Esophagus squamous epithelium (tissue), 5 donors: ENCODE data around the gene CD276. TPM values are rescaled to one million over a fixed set of nuclear protein-coding genes. Genes with fewer than 3 reads are reported as not detected.

Experiments used
- DNase-seq: peaks from one replicate; lab custom pipeline; 2025; lab: John Stamatoyannopoulos, UW
- H3K27ac ChIP-seq, 4 donors: fragments of 200-600 bp; sonication (generic); one replicate each; pipeline ENCODE4 v1.5.1; 2016 to 2019; ENCODE audit warnings: mild to moderate bottlenecking in 1 of 4
- H3K27me3 ChIP-seq, 4 donors: fragments of 200-600 bp; sonication (generic); 1 replicate in 3 of 4; 2 replicates in 1 of 4; pipeline versions ENCODE4 v1.5.1 to v1.6.0; 2017 to 2021; ENCODE audit warnings: antibody characterized with exemption in 1 of 4
- H3K36me3 ChIP-seq, 3 donors: fragments of 200-600 bp; sonication (generic); one replicate each; pipeline ENCODE4 v1.5.1; 2016 to 2019
- H3K4me1 ChIP-seq, 3 donors: fragments of 200-600 bp; sonication (generic); one replicate each; pipeline ENCODE4 v1.5.1; 2017 to 2019
- H3K4me3 ChIP-seq, 4 donors: fragments of 200-600 bp; sonication (generic); 1 replicate in 3 of 4; 2 replicates in 1 of 4; pipeline ENCODE4 v1.5.1; 2016 to 2019; ENCODE audit warnings: mild to moderate bottlenecking in 2 of 4, moderate library complexity in 1 of 4
- H3K9me3 ChIP-seq, 3 donors: fragments of 200-600 bp; sonication (generic); one replicate each; pipeline ENCODE4 v1.5.1; 2016 to 2019
- POLR2A ChIP-seq, 4 donors: fragments of 450-650 bp; IDR thresholded peaks; one replicate each; pipeline ENCODE4 v1.6.1; 2017; ENCODE audit warnings: antibody characterized with exemption in 4 of 4, mild to moderate bottlenecking in 4 of 4, moderate library complexity in 3 of 4
- WGBS, 2 donors: methylation state at CpG; one replicate each; pipeline ENCODE4 v1.1.5; 2018; 5-methylcytosine and 5-hydroxymethylcytosine counted together
- intact Hi-C: fragments of 100-400 bp; cut with DNase I; formaldehyde crosslinking; loops from one replicate; pipeline ENCODE4 v1.15.0; 2022
- total RNA-seq, 4 donors: library from RNA; depleted of rRNA; stranded (reverse); fragments of >200 nt; gene quantifications; one replicate each; pipeline ENCODE4 v1.1.0, GENCODE V29; 2016
- TF ChIP-seq, protein P1 (sequence below), 6 experiments: fragments of 450-650 bp in 4 of 6; fragments of 200-600 bp in 2 of 6; sonication (generic) in 2 of 6; IDR thresholded peaks; one replicate each; pipeline ENCODE4 v1.5.1; 2016 to 2019; ENCODE audit warnings: antibody characterized with exemption in 6 of 6, mild to moderate bottlenecking in 4 of 6, moderate library complexity in 4 of 6
- donor health status: DM: yes; HTN: yes; CAD: no.

The CD276 gene
- total RNA-seq, 4 donors from 2014 or later: 12.9 to 21.9 (median 19.1) TPM

DNA sequence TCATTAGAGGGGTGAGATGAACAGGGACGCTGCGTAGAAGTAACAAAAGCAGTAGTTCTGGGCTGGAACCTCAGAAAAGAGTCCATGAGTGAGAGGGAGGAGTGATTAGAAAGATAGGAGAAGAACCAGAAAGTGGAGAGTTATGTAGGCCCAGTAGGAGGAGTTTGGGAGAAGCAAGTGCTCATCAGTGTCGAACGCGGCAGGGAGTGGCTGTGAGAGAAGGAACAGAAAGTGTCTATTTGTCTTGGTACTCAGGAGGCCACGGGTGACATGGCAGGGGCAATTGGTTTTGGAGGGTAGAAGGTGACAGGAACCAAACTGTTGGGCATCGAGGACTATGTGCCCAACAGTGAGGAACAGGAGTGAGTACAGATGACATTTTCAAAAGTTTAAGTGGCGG, 70.3 kb downstream of the CD276 start:
- peaks cover 0 to 59% (median 8%) of the 10 kb centered on the region in 4 donors for H3K27me3 ChIP-seq
- H3K9me3 ChIP-seq: no peaks in the 10 kb centered on the region
- H3K27ac ChIP-seq: peak overlapping the region in 2 of 4 donors; percentile 62 to 83
- H3K4me3 ChIP-seq: no peak overlapping the region
- intact Hi-C loops: no loop called here
- H3K4me1 ChIP-seq: peaks cover 5 to 40% (median 8%) of the 10 kb centered on the region in 3 donors
- DNase-seq: no peak
- H3K36me3 ChIP-seq: no peaks in the 10 kb centered on the region
- TF ChIP-seq, protein P1, sequence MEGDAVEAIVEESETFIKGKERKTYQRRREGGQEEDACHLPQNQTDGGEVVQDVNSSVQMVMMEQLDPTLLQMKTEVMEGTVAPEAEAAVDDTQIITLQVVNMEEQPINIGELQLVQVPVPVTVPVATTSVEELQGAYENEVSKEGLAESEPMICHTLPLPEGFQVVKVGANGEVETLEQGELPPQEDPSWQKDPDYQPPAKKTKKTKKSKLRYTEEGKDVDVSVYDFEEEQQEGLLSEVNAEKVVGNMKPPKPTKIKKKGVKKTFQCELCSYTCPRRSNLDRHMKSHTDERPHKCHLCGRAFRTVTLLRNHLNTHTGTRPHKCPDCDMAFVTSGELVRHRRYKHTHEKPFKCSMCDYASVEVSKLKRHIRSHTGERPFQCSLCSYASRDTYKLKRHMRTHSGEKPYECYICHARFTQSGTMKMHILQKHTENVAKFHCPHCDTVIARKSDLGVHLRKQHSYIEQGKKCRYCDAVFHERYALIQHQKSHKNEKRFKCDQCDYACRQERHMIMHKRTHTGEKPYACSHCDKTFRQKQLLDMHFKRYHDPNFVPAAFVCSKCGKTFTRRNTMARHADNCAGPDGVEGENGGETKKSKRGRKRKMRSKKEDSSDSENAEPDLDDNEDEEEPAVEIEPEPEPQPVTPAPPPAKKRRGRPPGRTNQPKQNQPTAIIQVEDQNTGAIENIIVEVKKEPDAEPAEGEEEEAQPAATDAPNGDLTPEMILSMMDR (IDR thresholded peaks at IDR 0.05): no peak
- no peak for TF ChIP-seq POLR2A (IDR thresholded peaks at IDR 0.05)
- WGBS, 2 donors: 70 to 71% methylated on average over 8 of the region's 8 CpGs

DNA sequence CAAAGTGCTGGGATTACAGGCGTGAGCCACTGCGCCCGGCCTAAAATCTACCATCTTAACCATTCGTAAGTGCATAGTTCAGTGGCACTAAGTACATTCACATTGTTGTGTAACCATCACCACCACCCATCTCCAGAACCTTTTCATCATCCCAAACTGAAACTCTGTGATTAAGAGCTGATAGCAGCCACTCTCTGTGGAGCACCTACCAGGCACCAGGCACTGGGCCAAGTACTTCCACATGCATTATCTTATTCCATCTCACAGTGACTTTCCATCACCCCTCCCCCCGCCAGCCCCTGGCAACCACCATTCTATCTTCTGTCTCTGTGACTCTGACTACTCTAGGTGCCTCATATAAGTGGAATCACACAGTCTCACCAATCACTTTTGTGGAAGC, 71.3 kb downstream of the CD276 start:
- Histone ChIP-seq H3K4me3 (no peak overlapping the region), H3K27ac (no peak overlapping the region), H3K9me3 (no peaks in the 10 kb centered on the region), H3K4me1 (peaks cover 5 to 39% (median 8%) of the 10 kb centered on the region in 3 donors), H3K36me3 (no peaks in the 10 kb centered on the region), H3K27me3 (peaks cover 0 to 69% (median 8%) of the 10 kb centered on the region in 4 donors)
- intact Hi-C loops: no loop called here
- no peak for DNase-seq
- TF ChIP-seq, protein P1 (IDR thresholded peaks at IDR 0.05): no peak
- TF ChIP-seq POLR2A (IDR thresholded peaks at IDR 0.05): no peak
- 89 to 92% methylated on average over 5 of the region's 5 CpGs for WGBS, 2 donors

- DNase-seq: no peak
- H3K27ac ChIP-seq: no peak overlapping the region
- peaks cover 0 to 68% (median 8%) of the 10 kb centered on the region in 4 donors for H3K27me3 ChIP-seq
- H3K4me1 ChIP-seq: peaks cover 5 to 34% (median 8%) of the 10 kb centered on the region in 3 donors
- TF ChIP-seq, protein P1 (IDR thresholded peaks at IDR 0.05): no peak
- TF ChIP-seq POLR2A (IDR thresholded peaks at IDR 0.05): no peak
- H3K4me3 ChIP-seq: no peak overlapping the region
- 72 to 79% methylated on average over 3 of the region's 3 CpGs for WGBS, 2 donors
- H3K36me3 ChIP-seq: no peaks in the 10 kb centered on the region
- no peaks in the 10 kb centered on the region for H3K9me3 ChIP-seq
- intact Hi-C loops: no loop called here
These were observed 71.8 kb downstream of the CD276 start for GRCh38 chr15:73755946-73756345.

DNA sequence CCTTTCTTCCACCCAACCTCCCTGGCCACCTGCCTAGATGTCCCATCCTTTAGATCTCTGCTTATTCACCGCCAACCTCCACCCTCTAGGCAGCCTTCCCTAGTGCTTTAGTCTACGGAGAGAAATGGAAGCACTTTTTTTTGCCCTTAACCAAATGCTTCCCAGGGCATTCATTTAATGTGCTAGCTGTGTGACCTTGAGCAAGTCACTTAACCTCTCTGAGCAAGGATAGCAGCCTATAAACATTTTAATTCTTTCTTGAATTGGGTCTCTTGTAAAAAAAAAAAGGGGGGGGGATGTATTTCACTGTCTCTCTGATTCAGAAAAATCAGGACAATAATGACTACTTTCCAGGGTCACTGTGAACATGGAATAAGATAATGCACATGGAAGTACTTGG, 72.2 kb downstream of the CD276 start:
- Histone ChIP-seq H3K4me3 (no peak overlapping the region), H3K9me3 (no peaks in the 10 kb centered on the region), H3K4me1 (peaks cover 5 to 30% (median 8%) of the 10 kb centered on the region in 3 donors), H3K27me3 (peaks cover 0 to 64% (median 8%) of the 10 kb centered on the region in 4 donors), H3K27ac (no peak overlapping the region), H3K36me3 (no peaks in the 10 kb centered on the region)
- intact Hi-C loops: no loop called here
- no peak for DNase-seq
- TF ChIP-seq, protein P1 (IDR thresholded peaks at IDR 0.05): no peak
- TF ChIP-seq POLR2A (IDR thresholded peaks at IDR 0.05): no peak
- WGBS, 2 donors: 44 to 70% methylated on average over 2 of the region's 2 CpGs

DNA sequence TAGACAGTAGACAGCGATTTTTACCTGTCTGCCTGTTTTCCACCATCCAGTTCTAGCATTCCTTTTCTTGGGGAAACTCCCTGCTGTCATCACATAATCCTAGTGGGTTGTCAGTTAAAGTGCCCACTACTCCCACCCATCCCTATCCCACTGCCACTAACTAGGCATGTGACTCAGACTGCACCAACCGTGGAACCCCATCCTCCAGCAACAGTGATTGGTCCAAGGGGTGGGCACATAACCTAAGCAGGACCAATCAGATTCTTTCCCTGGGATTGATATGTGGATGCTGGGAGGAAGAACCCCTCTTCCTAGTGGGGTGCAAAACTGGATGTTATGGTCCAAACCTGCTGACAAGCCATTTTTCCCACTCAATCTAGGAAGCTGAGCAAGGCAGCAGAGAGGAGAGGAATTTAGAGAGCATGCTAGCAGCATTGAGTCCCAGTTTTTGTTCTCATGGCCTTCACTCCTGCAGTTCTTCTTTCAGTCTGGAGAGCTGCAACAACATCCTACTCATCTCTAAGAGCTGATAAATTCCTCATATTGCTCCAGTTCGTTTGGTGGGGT, 72.8 kb downstream of the CD276 start:
- 59 to 65% methylated on average over 2 to 3 of the region's 3 CpGs for WGBS, 2 donors
- Histone ChIP-seq H3K9me3 (no peaks in the 10 kb centered on the region), H3K4me3 (no peak overlapping the region), H3K36me3 (no peaks in the 10 kb centered on the region), H3K4me1 (peaks cover 1 to 23% (median 4%) of the 10 kb centered on the region in 3 donors), H3K27ac (no peak overlapping the region), H3K27me3 (peaks cover 0 to 57% (median 6%) of the 10 kb centered on the region in 4 donors)
- intact Hi-C loops: no loop called here
- no peak for TF ChIP-seq POLR2A (IDR thresholded peaks at IDR 0.05)
- TF ChIP-seq, protein P1 (IDR thresholded peaks at IDR 0.05): no peak
- no peak for DNase-seq
